Upper lobe of right lung (tissue), 1 donor: ENCODE results near the gene HTT. TPM values are rescaled to one million over a fixed set of nuclear protein-coding genes. Genes with fewer than 3 reads are reported as not detected.

Source experiments
- ATAC-seq: fragments of 200-7000 bp; cut with Tn5 transposase; one replicate; pipeline ENCODE4 v1.9.1; 2020; ENCODE audit warnings: mild to moderate bottlenecking, moderate library complexity
- DNase-seq: peaks from one replicate; pipeline ENCODE4 v3.0.0-alpha.2; 2020
- H3K27ac ChIP-seq: fragments of 200-600 bp; one replicate; pipeline ENCODE4 v1.8.0; 2022
- H3K27me3 ChIP-seq: fragments of 200-600 bp; one replicate; pipeline ENCODE4 v1.8.0; 2022; ENCODE audit warnings: mild to moderate bottlenecking
- H3K36me3 ChIP-seq: fragments of 200-600 bp; one replicate; pipeline ENCODE4 v1.8.0; 2022
- H3K4me1 ChIP-seq: fragments of 200-600 bp; one replicate; pipeline ENCODE4 v1.8.0; 2022
- H3K4me3 ChIP-seq: fragments of 200-600 bp; one replicate; pipeline ENCODE4 v1.8.0; 2022; ENCODE audit warnings: mild to moderate bottlenecking
- H3K9me3 ChIP-seq: fragments of 200-600 bp; one replicate; pipeline ENCODE4 v1.8.0; 2022
- intact Hi-C: fragments of 100-400 bp; cut with DNase I; formaldehyde crosslinking; loops from one replicate; pipeline ENCODE4 v1.11.0; 2022
- total RNA-seq: library from RNA; stranded (reverse); fragmentation: NEBNext Ultra II Directional; extraction: Animal tissue kit (Norgen Biotek cat#: 25700); gene quantifications from one replicate; pipeline ENCODE4 v1.2.1, GENCODE V29; 2021
- TF ChIP-seq, protein P1 (sequence below): fragments of 200-600 bp; IDR thresholded peaks from one replicate; pipeline ENCODE4 v1.8.0; 2022; ENCODE audit warnings: antibody characterized with exemption
- donor health status: DM: no; HTN: yes; CAD: no; lungs with severe emphysema.

The HTT gene
- total RNA-seq, 1 donor from 2014 or later, result 73.6 TPM

DNA sequence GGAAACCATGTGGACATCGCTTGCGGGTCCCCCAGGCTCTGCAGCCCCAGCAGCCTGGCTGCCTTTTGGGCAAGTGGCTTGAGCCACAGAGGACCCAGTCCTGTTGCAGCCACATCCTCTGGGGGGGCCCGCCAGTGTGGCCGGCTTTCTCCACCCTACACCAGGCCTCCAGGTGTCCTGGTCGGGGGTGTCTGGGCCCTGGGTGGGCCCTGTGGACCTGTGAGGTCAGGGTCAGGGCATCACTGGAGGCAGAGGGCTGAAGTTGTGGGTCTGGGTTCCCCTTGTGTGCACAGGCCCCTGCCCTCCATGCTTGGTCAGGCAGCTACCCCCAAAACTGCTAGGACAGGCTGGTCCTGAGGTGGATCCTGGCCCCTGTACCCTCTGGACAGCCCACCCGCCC lies 171.2 kb downstream of the HTT start:
- Histone ChIP-seq H3K27me3 (no peaks in the 10 kb centered on the region), H3K36me3 (peaks cover 20% of the 10 kb centered on the region), H3K4me1 (no peaks in the 10 kb centered on the region), H3K4me3 (no peak overlapping the region), H3K9me3 (no peaks in the 10 kb centered on the region), H3K27ac (no peak overlapping the region)
- TF ChIP-seq, protein P1, sequence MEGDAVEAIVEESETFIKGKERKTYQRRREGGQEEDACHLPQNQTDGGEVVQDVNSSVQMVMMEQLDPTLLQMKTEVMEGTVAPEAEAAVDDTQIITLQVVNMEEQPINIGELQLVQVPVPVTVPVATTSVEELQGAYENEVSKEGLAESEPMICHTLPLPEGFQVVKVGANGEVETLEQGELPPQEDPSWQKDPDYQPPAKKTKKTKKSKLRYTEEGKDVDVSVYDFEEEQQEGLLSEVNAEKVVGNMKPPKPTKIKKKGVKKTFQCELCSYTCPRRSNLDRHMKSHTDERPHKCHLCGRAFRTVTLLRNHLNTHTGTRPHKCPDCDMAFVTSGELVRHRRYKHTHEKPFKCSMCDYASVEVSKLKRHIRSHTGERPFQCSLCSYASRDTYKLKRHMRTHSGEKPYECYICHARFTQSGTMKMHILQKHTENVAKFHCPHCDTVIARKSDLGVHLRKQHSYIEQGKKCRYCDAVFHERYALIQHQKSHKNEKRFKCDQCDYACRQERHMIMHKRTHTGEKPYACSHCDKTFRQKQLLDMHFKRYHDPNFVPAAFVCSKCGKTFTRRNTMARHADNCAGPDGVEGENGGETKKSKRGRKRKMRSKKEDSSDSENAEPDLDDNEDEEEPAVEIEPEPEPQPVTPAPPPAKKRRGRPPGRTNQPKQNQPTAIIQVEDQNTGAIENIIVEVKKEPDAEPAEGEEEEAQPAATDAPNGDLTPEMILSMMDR, result no peak
- ATAC-seq (no peak), DNase-seq (no peak)
- intact Hi-C loops, result no loop called here

DNA sequence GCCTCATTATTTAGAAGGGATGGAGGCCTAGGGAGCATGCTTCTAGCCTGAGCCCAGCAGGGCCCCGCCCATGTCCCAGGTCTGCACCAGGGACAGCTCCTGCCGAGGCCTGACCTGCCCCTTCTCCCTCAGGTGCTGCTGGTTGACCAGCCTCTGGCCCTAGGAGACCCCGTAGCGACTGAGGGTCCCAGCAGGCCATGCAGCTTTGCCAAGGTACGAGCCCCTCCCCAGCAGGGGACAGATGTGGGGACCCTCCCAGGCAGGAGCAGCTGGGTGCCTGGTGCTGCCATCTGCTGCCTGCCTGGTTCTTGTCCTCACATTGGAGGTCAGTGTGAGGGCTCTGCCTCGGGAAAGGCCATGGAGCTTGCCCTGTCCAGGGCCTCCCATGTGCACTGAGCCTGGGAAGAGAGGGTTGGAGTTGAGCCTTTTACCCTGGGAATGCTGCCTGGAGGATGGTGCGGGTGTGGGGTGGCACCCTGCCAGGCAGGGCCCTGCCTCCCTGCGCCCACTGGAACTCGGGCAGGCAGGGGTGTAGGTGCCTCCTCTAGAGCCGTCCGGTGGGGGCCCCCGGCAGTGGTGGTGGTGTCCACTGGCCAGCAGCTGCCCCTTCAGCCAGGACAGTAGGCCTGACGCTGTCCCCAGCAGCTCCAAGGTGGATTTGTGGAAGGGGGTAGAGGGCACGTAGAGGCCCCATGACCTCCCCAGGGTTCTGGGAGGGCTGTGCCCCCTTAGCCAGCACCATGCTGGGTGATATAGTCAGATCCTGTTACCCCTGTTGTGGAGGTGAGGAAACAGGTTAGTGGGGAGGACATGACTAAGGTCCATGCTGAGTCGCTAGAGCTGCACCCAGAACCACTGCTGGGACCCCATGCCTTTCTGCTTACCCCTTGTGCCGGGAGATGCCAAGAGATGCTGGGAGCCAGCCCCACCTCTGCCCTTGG lies 172.2 kb downstream of the HTT start:
- Histone ChIP-seq H3K27me3 (no peaks in the 10 kb centered on the region), H3K9me3 (no peaks in the 10 kb centered on the region), H3K27ac (no peak overlapping the region), H3K4me3 (no peak overlapping the region), H3K36me3 (peaks cover 11% of the 10 kb centered on the region), H3K4me1 (no peaks in the 10 kb centered on the region)
- no peak for DNase-seq
- ATAC-seq, result no peak
- intact Hi-C loops, result no loop called here
- TF ChIP-seq, protein P1, result no peak

DNA sequence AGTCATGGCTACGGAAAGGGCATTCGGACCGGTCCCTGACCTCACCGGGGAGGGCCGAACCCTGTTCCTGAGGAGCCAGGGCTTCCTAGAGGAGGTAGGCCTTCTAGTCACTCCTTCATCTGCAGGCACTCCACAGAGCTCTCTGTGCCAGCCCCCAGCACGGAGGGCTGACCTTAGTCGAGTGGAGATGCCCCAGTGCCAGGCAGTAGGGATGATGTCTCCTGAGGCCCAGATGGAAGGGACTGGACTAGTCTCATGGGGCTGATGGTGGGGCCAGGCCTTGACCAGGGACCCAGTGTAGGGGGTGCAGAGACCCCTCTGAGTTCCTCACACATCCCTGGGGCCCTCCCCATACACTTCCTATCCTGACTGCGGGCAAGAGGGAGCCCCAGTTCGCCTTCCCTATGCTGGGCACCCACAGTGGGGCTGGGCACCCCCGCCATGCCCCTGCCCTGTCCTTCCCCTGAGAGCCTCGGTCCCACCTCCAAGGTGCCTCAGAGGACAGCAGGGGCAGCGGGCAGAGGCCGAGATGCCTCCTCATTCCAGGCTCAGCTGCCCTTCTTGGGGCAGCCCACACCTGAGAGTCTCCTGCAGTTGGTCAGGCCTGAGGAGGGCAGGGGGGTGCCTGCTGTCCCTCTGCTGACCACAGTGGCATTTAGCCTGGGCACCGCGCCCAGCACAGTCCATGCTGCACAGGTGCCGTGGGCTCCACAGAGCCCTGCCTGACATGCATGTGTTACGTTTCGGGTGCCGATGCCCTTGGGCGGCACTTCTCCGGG lies 173.1 kb downstream of the HTT start:
- Histone ChIP-seq H3K27ac (no peak overlapping the region), H3K4me3 (no peak overlapping the region), H3K9me3 (no peaks in the 10 kb centered on the region), H3K27me3 (no peaks in the 10 kb centered on the region), H3K36me3 (peaks cover 10% of the 10 kb centered on the region), H3K4me1 (no peaks in the 10 kb centered on the region)
- intact Hi-C loops, result no loop called here
- no peak for ATAC-seq
- TF ChIP-seq, protein P1, result no peak
- no peak for DNase-seq

DNA sequence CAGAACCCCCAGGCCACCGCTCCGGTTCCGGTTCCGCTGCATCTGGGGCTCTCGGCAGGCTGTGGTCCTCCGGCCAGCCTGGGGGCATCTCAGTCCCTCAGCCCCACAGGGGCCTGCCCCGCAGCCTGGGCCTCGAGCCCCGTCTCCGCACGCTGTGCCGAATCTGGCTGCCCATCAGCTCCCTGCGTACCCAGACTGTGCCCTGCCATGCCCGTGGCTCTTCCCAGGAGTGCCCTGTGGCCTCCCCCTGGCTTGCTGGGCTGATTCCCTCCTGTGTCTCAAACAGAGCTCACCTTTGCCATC lies 173.6 kb downstream of the HTT start:
- Histone ChIP-seq H3K27ac (no peak overlapping the region), H3K36me3 (peaks cover 6% of the 10 kb centered on the region), H3K9me3 (no peaks in the 10 kb centered on the region), H3K27me3 (no peaks in the 10 kb centered on the region), H3K4me3 (no peak overlapping the region), H3K4me1 (no peaks in the 10 kb centered on the region)
- TF ChIP-seq, protein P1, result no peak
- DNase-seq (no peak), ATAC-seq (no peak)
- intact Hi-C loops, result no loop called here

DNA sequence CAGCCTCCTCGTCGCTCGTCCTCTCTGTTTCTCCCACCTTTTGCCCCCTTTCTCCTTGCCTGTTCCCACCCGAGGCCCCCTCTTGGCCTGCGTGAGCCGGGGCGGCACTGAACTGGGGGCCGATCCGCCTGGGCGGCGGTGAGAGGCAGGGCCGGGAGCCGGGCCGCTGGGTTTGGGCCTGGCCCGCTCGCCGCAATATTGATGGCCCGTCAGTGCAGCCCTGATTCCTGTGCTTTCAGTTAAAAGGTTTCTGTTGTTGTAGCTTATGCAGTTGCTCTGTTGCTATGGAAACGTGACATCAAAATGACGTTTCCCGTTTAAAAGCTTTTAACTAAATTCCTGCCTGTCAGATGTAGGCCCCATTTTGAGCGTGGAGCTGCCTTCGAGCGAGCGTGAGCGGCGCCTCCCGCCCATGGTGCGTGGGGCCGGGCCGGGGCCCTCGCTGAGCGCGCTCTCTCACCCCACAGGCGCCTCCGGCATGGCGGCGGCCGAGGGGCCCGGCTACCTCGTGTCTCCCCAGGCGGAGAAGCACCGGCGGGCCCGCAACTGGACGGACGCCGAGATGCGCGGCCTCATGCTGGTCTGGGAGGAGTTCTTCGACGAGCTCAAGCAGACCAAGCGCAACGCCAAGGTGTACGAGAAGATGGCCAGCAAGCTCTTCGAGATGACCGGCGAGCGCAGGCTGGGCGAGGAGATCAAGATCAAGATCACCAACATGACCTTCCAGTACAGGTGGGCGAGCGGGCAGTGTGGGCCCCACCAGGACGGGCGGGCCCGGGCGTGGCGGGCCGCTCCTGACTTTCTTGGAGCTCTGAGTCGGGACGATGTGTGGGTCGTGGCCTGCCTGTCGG lies 174.6 kb downstream of the HTT start, which contains the start of gene MSANTD1:
Gene MSANTD1 (plus strand): TSS at position 349 of the 851 bp plus-strand sequence. CDS start 64 bp downstream, at position 413.
- intact Hi-C loops, result no loop called here
- ATAC-seq, result no peak
- TF ChIP-seq, protein P1, result no peak
- no peaks in the 10 kb centered on the region for H3K36me3 ChIP-seq
- no peak for DNase-seq
- no peaks in the 10 kb centered on the region for H3K4me1 ChIP-seq
- H3K27me3 ChIP-seq, result no peaks in the 10 kb centered on the region
- H3K4me3 ChIP-seq, result no peak within 1 kb of the TSS
- H3K27ac ChIP-seq, result no peak within 1 kb of the TSS
- H3K9me3 ChIP-seq, result no peaks in the 10 kb centered on the region
